ENCODE results near the gene VSTM2B.

DNA sequence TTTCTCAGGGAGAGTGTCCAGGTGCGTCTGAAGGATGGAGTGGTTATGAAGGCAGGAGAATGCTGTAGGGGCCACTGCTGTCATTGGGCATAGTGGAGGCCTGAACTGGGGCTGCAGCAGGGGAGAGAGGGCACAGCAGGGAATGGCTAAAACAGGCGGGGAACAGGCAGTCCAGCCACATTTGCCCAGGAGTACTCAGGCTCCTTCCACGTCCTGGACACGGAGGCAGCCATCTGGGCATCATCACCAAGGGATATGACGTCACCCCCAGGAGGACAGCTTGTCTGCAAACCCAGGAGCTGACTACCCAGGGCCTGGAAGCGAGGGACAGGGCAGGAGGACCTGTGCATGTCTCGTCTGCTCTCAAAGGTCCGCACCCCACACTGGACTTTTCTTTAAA, 22.2 kb downstream of the VSTM2B start:
- TF ChIP-seq, protein P1, sequence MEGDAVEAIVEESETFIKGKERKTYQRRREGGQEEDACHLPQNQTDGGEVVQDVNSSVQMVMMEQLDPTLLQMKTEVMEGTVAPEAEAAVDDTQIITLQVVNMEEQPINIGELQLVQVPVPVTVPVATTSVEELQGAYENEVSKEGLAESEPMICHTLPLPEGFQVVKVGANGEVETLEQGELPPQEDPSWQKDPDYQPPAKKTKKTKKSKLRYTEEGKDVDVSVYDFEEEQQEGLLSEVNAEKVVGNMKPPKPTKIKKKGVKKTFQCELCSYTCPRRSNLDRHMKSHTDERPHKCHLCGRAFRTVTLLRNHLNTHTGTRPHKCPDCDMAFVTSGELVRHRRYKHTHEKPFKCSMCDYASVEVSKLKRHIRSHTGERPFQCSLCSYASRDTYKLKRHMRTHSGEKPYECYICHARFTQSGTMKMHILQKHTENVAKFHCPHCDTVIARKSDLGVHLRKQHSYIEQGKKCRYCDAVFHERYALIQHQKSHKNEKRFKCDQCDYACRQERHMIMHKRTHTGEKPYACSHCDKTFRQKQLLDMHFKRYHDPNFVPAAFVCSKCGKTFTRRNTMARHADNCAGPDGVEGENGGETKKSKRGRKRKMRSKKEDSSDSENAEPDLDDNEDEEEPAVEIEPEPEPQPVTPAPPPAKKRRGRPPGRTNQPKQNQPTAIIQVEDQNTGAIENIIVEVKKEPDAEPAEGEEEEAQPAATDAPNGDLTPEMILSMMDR (IDR thresholded peaks at IDR 0.05; ENCODE audit: low read length): no peak
- no peak for TF ChIP-seq EZH2 (IDR thresholded peaks at IDR 0.05; ENCODE audit: borderline replicate concordance, low read length)

Data from OCI-LY1 (cell line).